H1 (cell line): ENCODE results near the gene RASSF5. TPM values are rescaled to one million over a fixed set of nuclear protein-coding genes. Genes with fewer than 3 reads are reported as not detected.

Experiments used
- CTCF ChIA-PET: fragments of 300-600 bp; sonication (Branson Sonifier 250); formaldehyde crosslinking; loops from one replicate; lab custom pipeline; 2021; ENCODE audit not compliant: partially characterized antibody; lab: Charles Lee
- POLR2A ChIA-PET: fragments of 300-600 bp; sonication (Branson Sonifier 250); formaldehyde crosslinking; loops from one replicate; lab custom pipeline; 2021; ENCODE audit warnings: inconsistent platforms; ENCODE audit not compliant: partially characterized antibody; lab: Charles Lee
- DNase-seq, 2 experiments: peaks; one replicate each; pipeline versions ENCODE4 v3.0.0 to v3.0.0-alpha.2; 2010 to 2022; ENCODE audit warnings: low spot score in 2 of 2, low read depth in 1 of 2, mixed read lengths in 1 of 2
- FAIRE-seq: peaks from 2 replicates; lab custom pipeline; 2011; peaks lifted over from hg19 to GRCh38; lab: Jason Lieb, UNC
- H2AFZ ChIP-seq: 2 replicates; pipeline ENCODE4 v1.8.1; 2012; ENCODE audit warnings: low read length, inconsistent platforms
- H2AK5ac ChIP-seq: 2 replicates; pipeline ENCODE4 v1.6.1; 2013; ENCODE audit warnings: low read depth, low read length
- H2BK120ac ChIP-seq: replicated peaks from 2 replicates; pipeline ENCODE3; 2013; ENCODE audit warnings: low read depth, low read length, inconsistent platforms
- H2BK12ac ChIP-seq: 2 replicates; pipeline ENCODE4 v1.6.1; 2013; ENCODE audit warnings: low read depth, low read length
- H2BK15ac ChIP-seq: 2 replicates; pipeline ENCODE4 v1.6.1; 2013; ENCODE audit warnings: low read length
- H2BK20ac ChIP-seq: 2 replicates; pipeline ENCODE4 v1.6.1; 2013; ENCODE audit warnings: low read length
- H2BK5ac ChIP-seq: 2 replicates; pipeline ENCODE4 v1.6.1; 2013; ENCODE audit warnings: low read depth, low read length
- H3K14ac ChIP-seq: 2 replicates; pipeline ENCODE4 v1.6.1; 2013; ENCODE audit warnings: inconsistent platforms; ENCODE audit not compliant: insufficient read length
- H3K18ac ChIP-seq: 2 replicates; pipeline ENCODE4 v1.6.1; 2013; ENCODE audit warnings: low read length; ENCODE audit errors: extremely low read depth
- H3K23ac ChIP-seq: 2 replicates; pipeline ENCODE4 v1.6.1; 2013; ENCODE audit warnings: inconsistent platforms; ENCODE audit not compliant: insufficient read length
- H3K23me2 ChIP-seq: 2 replicates; pipeline ENCODE4 v1.6.1; 2013; ENCODE audit warnings: low read depth, low read length
- H3K27ac ChIP-seq: 2 replicates; pipeline ENCODE4 v1.6.1; 2011; ENCODE audit warnings: low read depth, low read length, inconsistent platforms
- H3K27me3 ChIP-seq, 4 experiments: replicated peaks in 1 of 4; 1 replicate in 1 of 4; 2 replicates in 3 of 4; pipeline versions ENCODE4 v1.6.1 to v1.8.1; 2011 to 2013; ENCODE audit warnings: low read length in 3 of 4, mild to moderate bottlenecking in 3 of 4, inconsistent platforms in 2 of 4, mixed read lengths in 2 of 4, moderate library complexity in 1 of 4; ENCODE audit not compliant: control insufficient read depth in 3 of 4, insufficient read depth in 3 of 4; ENCODE audit errors: extremely low read depth in 1 of 4
- H3K36me3 ChIP-seq, 4 experiments: 2 replicates each; pipeline versions ENCODE4 v1.6.1 to v1.8.1; 2011 to 2013; ENCODE audit warnings: mild to moderate bottlenecking in 4 of 4, low read length in 3 of 4, moderate library complexity in 2 of 4, control low read depth in 1 of 4, inconsistent platforms in 1 of 4; ENCODE audit not compliant: insufficient read depth in 4 of 4, control insufficient read depth in 2 of 4
- H3K4ac ChIP-seq: replicated peaks from 2 replicates; pipeline ENCODE3; 2013; ENCODE audit warnings: low read length, low read depth, mixed read lengths, inconsistent platforms; ENCODE audit not compliant: insufficient read length
- H3K4me1 ChIP-seq, 4 experiments: replicated peaks in 1 of 4; 1 replicate in 1 of 4; 2 replicates in 3 of 4; pipeline versions ENCODE4 v1.6.1 to v1.8.1; 2011 to 2013; ENCODE audit warnings: low read length in 3 of 4, inconsistent platforms in 2 of 4, mixed read lengths in 1 of 4; ENCODE audit not compliant: insufficient read depth in 4 of 4, control insufficient read depth in 3 of 4
- H3K4me2 ChIP-seq, 2 experiments: 2 replicates each; pipeline versions ENCODE4 v1.6.1 to v1.8.1; 2011 to 2013; ENCODE audit warnings: low read depth in 2 of 2, low read length in 2 of 2, control low read depth in 1 of 2, inconsistent platforms in 1 of 2, mild to moderate bottlenecking in 1 of 2; ENCODE audit not compliant: insufficient read depth in 1 of 2
- H3K4me3 ChIP-seq, 4 experiments: fragments of 200-600, 300-600 bp in 1 of 4; sonication (generic), shearing (Covaris generic), sonication (Bioruptor Twin) in 1 of 4; 2 replicates each; pipeline versions ENCODE4 v1.5.1 to v1.8.1; 2011 to 2016; ENCODE audit warnings: low read length in 4 of 4, low read depth in 3 of 4, control low read depth in 2 of 4, inconsistent platforms in 2 of 4, mild to moderate bottlenecking in 2 of 4, mixed read lengths in 1 of 4, moderate library complexity in 1 of 4; ENCODE audit not compliant: insufficient read depth in 2 of 4; ENCODE audit errors: extremely low read depth in 1 of 4
- H3K56ac ChIP-seq: replicated peaks from 2 replicates; pipeline ENCODE3; 2013; ENCODE audit warnings: low read depth, mild to moderate bottlenecking, mixed read lengths, low read length, inconsistent platforms; ENCODE audit not compliant: insufficient read length
- H3K79me1 ChIP-seq: 2 replicates; pipeline ENCODE4 v1.6.1; 2013; ENCODE audit warnings: low read depth, low read length, control low read depth
- H3K79me2 ChIP-seq, 2 experiments: 2 replicates each; pipeline versions ENCODE4 v1.6.1 to v1.8.1; 2012 to 2013; ENCODE audit warnings: low read length in 2 of 2, mild to moderate bottlenecking in 2 of 2, inconsistent platforms in 1 of 2; ENCODE audit not compliant: insufficient read depth in 2 of 2, control insufficient read depth in 1 of 2
- H3K9ac ChIP-seq, 4 experiments: replicated peaks in 1 of 4; 1 replicate in 1 of 4; 2 replicates in 3 of 4; pipeline versions ENCODE4 v1.6.1 to v1.8.1; 2011 to 2013; ENCODE audit warnings: low read depth in 3 of 4, low read length in 3 of 4, control low read depth in 2 of 4, mild to moderate bottlenecking in 2 of 4, moderate library complexity in 2 of 4, inconsistent platforms in 1 of 4; ENCODE audit errors: extremely low read depth in 1 of 4
- H3K9me3 ChIP-seq, 2 experiments: 2 replicates each; pipeline versions ENCODE4 v1.6.1 to v1.8.1; 2012 to 2013; ENCODE audit warnings: mild to moderate bottlenecking in 2 of 2, moderate library complexity in 2 of 2, control low read depth in 1 of 2, inconsistent platforms in 1 of 2, low read depth in 1 of 2, low read length in 1 of 2, mixed read lengths in 1 of 2; ENCODE audit not compliant: insufficient read depth in 2 of 2
- H4K20me1 ChIP-seq, 2 experiments: replicated peaks in 1 of 2; 2 replicates each; pipeline versions ENCODE3 to v1.8.1; 2011 to 2013; ENCODE audit warnings: inconsistent platforms in 2 of 2, low read length in 2 of 2, mild to moderate bottlenecking in 1 of 2; ENCODE audit not compliant: insufficient read depth in 2 of 2, control insufficient read depth in 1 of 2
- H4K5ac ChIP-seq: 2 replicates; pipeline ENCODE4 v1.6.1; 2013; ENCODE audit warnings: low read length, low read depth, mixed read lengths, inconsistent platforms; ENCODE audit not compliant: insufficient read length
- H4K8ac ChIP-seq: 2 replicates; pipeline ENCODE4 v1.8.0; 2013; ENCODE audit warnings: mild to moderate bottlenecking, moderate library complexity, low read length, inconsistent platforms; ENCODE audit not compliant: insufficient read depth; ENCODE audit errors: extremely low read depth
- H4K91ac ChIP-seq: replicated peaks from 2 replicates; pipeline ENCODE3; 2013; ENCODE audit warnings: low read length, mixed read lengths, inconsistent platforms; ENCODE audit not compliant: insufficient read length
- BACH1 ChIP-seq: IDR thresholded peaks from 2 replicates; pipeline ENCODE4 v1.6.1; 2012; ENCODE audit warnings: low read length, improper control_type of control experiment
- CBX8 ChIP-seq: fragments of 300-800, 300-1000 bp; sonication (generic); IDR thresholded peaks from 2 replicates; pipeline ENCODE4 v1.7.1; 2016; ENCODE audit warnings: low read depth, low read length, borderline replicate concordance
- CREB1 ChIP-seq: IDR thresholded peaks from 2 replicates; pipeline ENCODE4 v1.6.1; 2012; ENCODE audit warnings: inconsistent platforms
- E2F6 ChIP-seq: IDR thresholded peaks from 2 replicates; pipeline ENCODE4 v1.6.1; 2012; ENCODE audit warnings: inconsistent platforms
- EGR1 ChIP-seq: IDR thresholded peaks from 2 replicates; pipeline ENCODE4 v1.6.1; 2011; ENCODE audit warnings: low read depth, low read length, borderline replicate concordance
- FOSL1 ChIP-seq: IDR thresholded peaks from 2 replicates; pipeline ENCODE4 v1.6.1; 2011; ENCODE audit warnings: mild to moderate bottlenecking, low read depth, low read length, moderate library complexity; ENCODE audit not compliant: insufficient read depth
- NANOG ChIP-seq: IDR thresholded peaks from 2 replicates; pipeline ENCODE4 v1.6.1; 2011; ENCODE audit warnings: low read length, low read depth, mild to moderate bottlenecking, inconsistent platforms; ENCODE audit not compliant: insufficient read depth, poor library complexity, severe bottlenecking
- RAD21 ChIP-seq, 2 experiments: IDR thresholded peaks in 1 of 2; conservative IDR thresholded peaks in 1 of 2; 2 replicates each; pipeline ENCODE4 v1.6.1; 2011; ENCODE audit warnings: low read depth in 2 of 2, low read length in 2 of 2, improper control_type of control experiment in 1 of 2, inconsistent platforms in 1 of 2, mild to moderate bottlenecking in 1 of 2, moderate library complexity in 1 of 2
- RXRA ChIP-seq: IDR thresholded peaks from 2 replicates; pipeline ENCODE4 v1.6.1; 2011; ENCODE audit warnings: low read depth, mild to moderate bottlenecking, low read length, moderate library complexity; ENCODE audit not compliant: insufficient read depth
- SAP30 ChIP-seq: fragments of 300-600 bp; sonication (generic); IDR thresholded peaks from 2 replicates; pipeline ENCODE4 v1.7.1; 2012; ENCODE audit warnings: low read length, moderate library complexity, mild to moderate bottlenecking, inconsistent platforms; ENCODE audit not compliant: insufficient read depth, insufficient replicate concordance
- SIX5 ChIP-seq: IDR thresholded peaks from 2 replicates; pipeline ENCODE4 v1.6.1; 2011; ENCODE audit warnings: mild to moderate bottlenecking, low read depth, low read length
- SP1 ChIP-seq: IDR thresholded peaks from 2 replicates; pipeline ENCODE4 v1.6.1; 2011; ENCODE audit warnings: low read depth, low read length
- SRF ChIP-seq: IDR thresholded peaks from 2 replicates; pipeline ENCODE4 v1.6.1; 2011; ENCODE audit warnings: mild to moderate bottlenecking, low read depth, low read length, moderate library complexity
- WGBS, 2 experiments: shearing (Covaris generic) in 1 of 2; methylation state at CpG; one replicate each; pipeline versions ENCODE4 v1.1.6 to v1.1.7; 2013 to 2015; ENCODE audit warnings: low lambda C conversion rate in 2 of 2, mixed read lengths in 2 of 2, inconsistent platforms in 1 of 2, low coverage in 1 of 2, missing lambda C conversion rate in 1 of 2; ENCODE audit not compliant: insufficient replicate concordance in 2 of 2, insufficient coverage in 1 of 2, insufficient read length in 1 of 2; ENCODE audit errors: extremely low coverage in 1 of 2, missing lambda C conversion rate in 1 of 2; 5-methylcytosine and 5-hydroxymethylcytosine counted together
- polyA plus RNA-seq, 7 experiments: library from polyadenylated mRNA; depleted of rRNA in 3 of 7; stranded (reverse) in 5 of 7; unstranded in 2 of 7; fragments of >200 nt in 5 of 7; fragments of 200-250 nt in 2 of 7; gene quantifications; 1 replicate in 5 of 7; 2 replicates in 1 of 7; 4 replicates in 1 of 7; pipeline versions ENCODE4 v1.2.1 to v1.2.3, GENCODE V29; 2011 to 2013; ENCODE audit warnings: missing spikeins in 2 of 7, mixed read lengths in 2 of 7
- total RNA-seq: library from RNA; stranded (reverse); fragmentation: NEBNext Ultra II Directional; extraction: Animal tissue kit (Norgen Biotek cat#: 25700); gene quantifications from 2 replicates; pipeline ENCODE4 v1.2.1, GENCODE V29; 2021

RASSF5 gene
- total and polyA plus RNA-seq, 2 of the 8 experiments (the other 6 are each of a cell fraction or from before 2014, with no cell fraction given) = 0.82 to 1.8 TPM

GRCh38 chr1:206524739-206525364 is 17.5 kb downstream of the RASSF5 start:
- H2BK15ac ChIP-seq = no peak overlapping the region
- no peaks in the 10 kb centered on the region for H3K9me3 ChIP-seq
- no peak overlapping the region for H3K56ac ChIP-seq
- no peak overlapping the region for H3K4me3 ChIP-seq
- 92% methylated on average over 2 of the region's 5 CpGs; no CpG with 5 or more reads in 1 of the 2 experiments for WGBS, 2 experiments
- no peak overlapping the region for H2BK12ac ChIP-seq
- no peak overlapping the region for H2BK5ac ChIP-seq
- no peak overlapping the region for H3K9ac ChIP-seq
- no peaks in the 10 kb centered on the region for H3K36me3 ChIP-seq
- H3K18ac ChIP-seq = peak overlapping the region; percentile 48
- no peak overlapping the region for H4K91ac ChIP-seq
- no peak overlapping the region for H4K8ac ChIP-seq
- H3K4ac ChIP-seq = no peak overlapping the region
- H4K20me1 ChIP-seq = no peaks in the 10 kb centered on the region
- no peak overlapping the region for H3K14ac ChIP-seq
- no peak for DNase-seq
- H3K4me1 ChIP-seq = no peaks in the 10 kb centered on the region
- no peak overlapping the region for H2BK20ac ChIP-seq
- H3K27me3 ChIP-seq = no peaks in the 10 kb centered on the region
- no peak overlapping the region for H3K23ac ChIP-seq
- H3K23me2 ChIP-seq = peaks cover 3% of the 10 kb centered on the region; the same call in 1 of the 2 replicates
- H3K4me2 ChIP-seq = no peak overlapping the region
- H2AFZ ChIP-seq = no peak overlapping the region
- ChIA-PET POLR2A (no interaction called here), CTCF (interaction anchor here (0.6 to 1.6 kb wide), 6 partner anchors 10 to 60 kb away, joined by 3 to 6 read pairs (median 4); no protein-coding TSS in a partner anchor)
- no peak overlapping the region for H2AK5ac ChIP-seq
- no peaks in the 10 kb centered on the region for H3K79me1 ChIP-seq
- no peak overlapping the region for H3K27ac ChIP-seq
- no peak overlapping the region for H4K5ac ChIP-seq
- H3K79me2 ChIP-seq = no peaks in the 10 kb centered on the region
- FAIRE-seq = no peak
- H2BK120ac ChIP-seq = no peak overlapping the region
- TF ChIP-seq CBX8 (no peak), NANOG (no peak), BACH1 (no peak), RAD21 (IDR thresholded peaks at IDR 0.05 in 1 of 2, conservative IDR thresholded peaks at IDR 0.05 in 1 of 2; ENCODE audit: low read depth in 2 of 2, low read length in 2 of 2) (no peak), SIX5 (no peak), E2F6 (no peak), FOSL1 (no peak), CREB1 (no peak), RXRA (no peak), EGR1 (no peak), SAP30 (no peak), SP1 (no peak), SRF (no peak)
